SH-SY5Y (cell line): ENCODE measurements around the gene CLCNKB.

Source experiments
- GATA2 ChIP-seq: IDR thresholded peaks from 2 replicates; pipeline ENCODE4 v1.6.1; 2011; ENCODE audit warnings: mild to moderate bottlenecking, low read depth, low read length
- GATA3 ChIP-seq: IDR thresholded peaks from 2 replicates; pipeline ENCODE4 v1.6.1; 2011; ENCODE audit warnings: low read depth, mild to moderate bottlenecking, low read length, moderate library complexity

The CLCNKB gene

GRCh38 chr1:16092923-16093511, 49.4 kb downstream of the CLCNKB start:
- TF ChIP-seq GATA3 (no peak), GATA2 (no peak)

GRCh38 chr1:16093611-16094010, 50.0 kb downstream of the CLCNKB start:
- no peak; the same call in 1 of the 2 replicates for TF ChIP-seq GATA2
- TF ChIP-seq GATA3 = no peak

GRCh38 chr1:16094453-16095158, 51.0 kb downstream of the CLCNKB start:
- TF ChIP-seq GATA2 = no peak
- no peak for TF ChIP-seq GATA3

- TF ChIP-seq GATA2 (no peak), GATA3 (no peak)
These were observed 51.9 kb downstream of the CLCNKB start for GRCh38 chr1:16095447-16095846.

- no peak for TF ChIP-seq GATA2
- no peak for TF ChIP-seq GATA3
These were observed 55.8 kb downstream of the CLCNKB start for GRCh38 chr1:16099412-16099811.

GRCh38 chr1:16101623-16102022, 58.0 kb downstream of the CLCNKB start:
- TF ChIP-seq GATA3 (no peak), GATA2 (no peak)
